GM06990 (cell line): Measurements from ENCODE around the gene PDIA6.

Source experiments
- DNase-seq: peaks from one replicate; pipeline ENCODE4 v3.0.0-alpha.2; 2011; ENCODE audit not compliant: insufficient read length; ENCODE audit errors: extremely low read depth
- H3K27me3 ChIP-seq: replicated peaks from 2 replicates; pipeline ENCODE4 v1.6.0; 2011; ENCODE audit warnings: low read length; ENCODE audit not compliant: control insufficient read depth, insufficient read depth
- H3K36me3 ChIP-seq: 2 replicates; pipeline ENCODE4 v1.5.1; 2011; ENCODE audit warnings: low read length; ENCODE audit not compliant: control insufficient read depth, insufficient read depth
- H3K4me3 ChIP-seq: replicated peaks from 2 replicates; pipeline ENCODE4 v1.5.1; 2011; ENCODE audit warnings: low read depth, mild to moderate bottlenecking, control low read depth, low read length
- TF ChIP-seq, protein P1 (sequence below): IDR thresholded peaks from 2 replicates; pipeline ENCODE4 v1.5.1; 2011; ENCODE audit warnings: low read length, control low read depth, mild to moderate bottlenecking, inconsistent platforms; ENCODE audit not compliant: insufficient read depth, poor library complexity, severe bottlenecking

The PDIA6 gene

DNA sequence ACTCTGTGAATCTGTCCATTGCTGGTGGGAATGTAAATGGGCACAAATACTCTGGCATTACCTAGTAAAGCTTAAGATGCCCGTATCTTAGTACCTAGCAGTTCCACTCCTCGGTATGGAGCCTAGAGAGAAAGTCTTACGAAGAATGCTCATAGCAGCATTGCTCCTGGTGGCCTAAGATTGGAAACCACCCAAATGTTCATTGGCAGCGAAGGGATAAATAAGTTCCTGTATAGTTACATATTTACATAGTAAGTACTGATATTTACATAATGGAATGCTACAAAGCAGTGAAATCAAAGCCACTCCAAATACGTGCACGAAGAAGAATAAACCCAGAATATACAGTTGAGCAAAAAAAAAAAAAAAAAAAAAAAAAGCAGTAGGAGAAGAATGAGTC lies 46.7 kb upstream of the PDIA6 start:
- no peak overlapping the region for H3K4me3 ChIP-seq
- H3K27me3 ChIP-seq = no peaks in the 10 kb centered on the region; the same call in 1 of the 2 replicates
- no peaks in the 10 kb centered on the region for H3K36me3 ChIP-seq
- TF ChIP-seq, protein P1, sequence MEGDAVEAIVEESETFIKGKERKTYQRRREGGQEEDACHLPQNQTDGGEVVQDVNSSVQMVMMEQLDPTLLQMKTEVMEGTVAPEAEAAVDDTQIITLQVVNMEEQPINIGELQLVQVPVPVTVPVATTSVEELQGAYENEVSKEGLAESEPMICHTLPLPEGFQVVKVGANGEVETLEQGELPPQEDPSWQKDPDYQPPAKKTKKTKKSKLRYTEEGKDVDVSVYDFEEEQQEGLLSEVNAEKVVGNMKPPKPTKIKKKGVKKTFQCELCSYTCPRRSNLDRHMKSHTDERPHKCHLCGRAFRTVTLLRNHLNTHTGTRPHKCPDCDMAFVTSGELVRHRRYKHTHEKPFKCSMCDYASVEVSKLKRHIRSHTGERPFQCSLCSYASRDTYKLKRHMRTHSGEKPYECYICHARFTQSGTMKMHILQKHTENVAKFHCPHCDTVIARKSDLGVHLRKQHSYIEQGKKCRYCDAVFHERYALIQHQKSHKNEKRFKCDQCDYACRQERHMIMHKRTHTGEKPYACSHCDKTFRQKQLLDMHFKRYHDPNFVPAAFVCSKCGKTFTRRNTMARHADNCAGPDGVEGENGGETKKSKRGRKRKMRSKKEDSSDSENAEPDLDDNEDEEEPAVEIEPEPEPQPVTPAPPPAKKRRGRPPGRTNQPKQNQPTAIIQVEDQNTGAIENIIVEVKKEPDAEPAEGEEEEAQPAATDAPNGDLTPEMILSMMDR = no peak
- no peak for DNase-seq

DNA sequence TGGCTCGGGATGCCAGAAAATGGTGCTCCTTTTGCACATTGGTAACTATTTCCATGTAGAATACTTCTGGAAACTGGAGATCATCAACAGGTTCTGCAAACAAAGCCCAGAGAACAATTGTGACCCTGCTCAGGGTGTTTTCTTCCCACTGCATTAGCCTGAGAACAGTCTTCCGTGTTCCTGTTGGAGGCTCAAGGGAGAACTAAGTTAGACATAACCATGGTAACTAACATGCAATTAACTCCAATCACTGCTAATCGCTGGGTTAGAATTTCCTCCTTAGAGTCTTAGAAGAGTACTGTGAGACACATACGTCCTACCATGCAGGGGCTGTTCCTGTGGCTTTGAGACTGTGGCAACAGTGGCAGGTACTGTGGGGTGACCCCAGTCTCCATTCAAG lies 36.0 kb upstream of the PDIA6 start:
- H3K27me3 ChIP-seq = no peaks in the 10 kb centered on the region; the same call in 1 of the 2 replicates
- H3K4me3 ChIP-seq = no peak overlapping the region
- DNase-seq = no peak
- TF ChIP-seq, protein P1 = no peak
- H3K36me3 ChIP-seq = no peaks in the 10 kb centered on the region

DNA sequence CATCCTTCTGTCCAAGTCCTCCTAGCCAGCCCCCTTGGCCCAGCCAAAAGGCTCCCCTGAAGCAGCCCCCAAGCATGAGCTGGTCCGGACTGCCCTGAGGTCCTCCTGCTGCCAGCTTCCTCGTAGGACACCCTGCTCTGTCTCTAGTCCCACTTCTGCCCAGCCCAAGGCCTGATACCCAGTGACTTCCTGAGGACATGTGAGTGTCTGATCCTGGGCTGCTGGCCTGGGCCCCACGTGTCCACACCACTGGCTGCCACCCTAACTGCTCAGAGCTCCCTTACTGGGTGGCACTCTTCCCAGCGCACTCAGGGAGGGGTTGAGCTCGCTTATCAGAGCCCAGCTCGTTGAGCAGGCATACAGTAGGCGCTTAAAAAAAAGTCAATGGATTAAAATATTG lies 34.4 kb upstream of the PDIA6 start:
- TF ChIP-seq, protein P1 = no peak
- DNase-seq = no peak

DNA sequence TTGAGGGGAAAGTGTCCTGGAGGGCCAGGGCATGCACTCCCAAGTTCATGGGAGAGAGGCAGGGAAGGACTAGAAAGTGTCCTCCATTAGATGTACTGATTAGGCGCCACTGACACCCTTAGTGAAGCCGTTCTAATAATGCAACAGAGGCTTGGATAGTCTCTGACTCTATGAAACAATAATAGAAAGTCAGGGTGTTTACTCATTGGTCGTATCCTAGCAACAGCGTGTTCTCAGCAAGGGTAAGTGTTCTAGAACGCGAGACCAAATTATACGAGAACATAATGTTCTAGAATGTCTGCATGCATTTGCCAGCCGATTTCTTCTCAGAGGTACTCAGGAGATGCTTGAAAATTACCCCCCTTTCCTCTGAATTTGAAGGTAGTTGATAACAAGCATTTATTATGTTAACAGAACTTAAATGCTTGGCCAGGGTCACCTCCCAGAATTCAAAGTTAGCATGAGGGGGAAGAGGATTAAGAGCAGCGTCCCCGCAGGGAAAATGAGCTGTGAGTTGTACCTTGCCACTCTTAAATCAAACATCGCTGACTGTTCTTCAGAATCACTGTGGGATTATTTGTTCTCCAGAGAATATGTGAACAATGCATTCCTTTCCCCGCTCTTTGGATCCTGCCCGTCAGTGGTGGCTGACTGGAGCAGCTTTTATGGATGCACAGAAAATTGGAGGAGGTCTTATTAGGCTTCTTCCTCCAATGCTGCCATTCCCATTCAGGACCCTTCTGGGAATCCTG lies 33.7 kb upstream of the PDIA6 start:
- DNase-seq = no peak
- TF ChIP-seq, protein P1 = no peak
- Histone ChIP-seq H3K36me3 (no peaks in the 10 kb centered on the region), H3K4me3 (no peak overlapping the region), H3K27me3 (peaks cover 2% of the 10 kb centered on the region; the same call in 1 of the 2 replicates)

More for the DNA sequence above, 34.4 kb upstream of the PDIA6 start:
- H3K36me3 ChIP-seq = no peaks in the 10 kb centered on the region
- H3K27me3 ChIP-seq = peaks cover 2% of the 10 kb centered on the region; the same call in 1 of the 2 replicates
- no peak overlapping the region for H3K4me3 ChIP-seq

DNA sequence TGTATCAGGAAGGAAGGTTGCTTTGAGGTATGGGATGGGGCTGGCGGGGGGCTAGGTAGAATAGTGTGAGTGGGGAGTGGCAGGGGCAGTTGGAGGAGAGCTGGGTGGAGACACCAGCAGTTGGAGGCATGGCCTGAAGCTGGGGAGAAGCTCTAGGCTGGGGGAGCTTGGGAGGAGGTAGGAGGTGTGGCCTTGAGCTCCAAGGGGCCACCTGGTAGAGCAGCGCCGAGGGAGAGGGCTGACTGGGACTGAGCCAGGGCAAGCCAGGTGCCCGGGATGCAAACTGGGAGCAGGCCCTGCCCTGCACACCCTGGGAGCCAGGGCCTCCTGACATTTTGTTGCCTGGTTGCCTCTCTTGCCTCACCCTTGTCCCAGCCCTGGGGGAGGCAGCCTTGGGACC lies 33.1 kb upstream of the PDIA6 start:
- Histone ChIP-seq H3K27me3 (peaks cover 2% of the 10 kb centered on the region; the same call in 1 of the 2 replicates), H3K4me3 (no peak overlapping the region), H3K36me3 (no peaks in the 10 kb centered on the region)
- no peak for DNase-seq
- TF ChIP-seq, protein P1 = no peak
